Spleen (tissue), 7 donors: Measurements from ENCODE around the gene DVL2.

ENCODE experiments used
- POLR2A ChIP-seq, 3 donors: fragments of 450-650 bp; IDR thresholded peaks; one replicate each; pipeline ENCODE4 v1.5.1; 2017; ENCODE audit warnings: antibody characterized with exemption in 3 of 3, mild to moderate bottlenecking in 1 of 3
- TF ChIP-seq, protein P1 (sequence below), 11 experiments: fragments of 200-600 bp in 7 of 11; fragments of 450-650 bp in 4 of 11; sonication (generic) in 4 of 11; IDR thresholded peaks in 8 of 11; conservative IDR thresholded peaks in 3 of 11; 1 replicate in 7 of 11; 2 replicates in 4 of 11; pipeline versions ENCODE4 v1.4.0 to v1.8.0; 2016 to 2021; ENCODE audit warnings: antibody characterized with exemption in 11 of 11, inconsistent platforms in 4 of 11, mild to moderate bottlenecking in 1 of 11
- donor health status: DM: no; HTN: no; CAD: no; lungs with moderate emphysema.
- donor health status: DM: no; HTN: no; CAD: no.
- donor health status: DM: no; HTN: no; CAD: no.

DNA sequence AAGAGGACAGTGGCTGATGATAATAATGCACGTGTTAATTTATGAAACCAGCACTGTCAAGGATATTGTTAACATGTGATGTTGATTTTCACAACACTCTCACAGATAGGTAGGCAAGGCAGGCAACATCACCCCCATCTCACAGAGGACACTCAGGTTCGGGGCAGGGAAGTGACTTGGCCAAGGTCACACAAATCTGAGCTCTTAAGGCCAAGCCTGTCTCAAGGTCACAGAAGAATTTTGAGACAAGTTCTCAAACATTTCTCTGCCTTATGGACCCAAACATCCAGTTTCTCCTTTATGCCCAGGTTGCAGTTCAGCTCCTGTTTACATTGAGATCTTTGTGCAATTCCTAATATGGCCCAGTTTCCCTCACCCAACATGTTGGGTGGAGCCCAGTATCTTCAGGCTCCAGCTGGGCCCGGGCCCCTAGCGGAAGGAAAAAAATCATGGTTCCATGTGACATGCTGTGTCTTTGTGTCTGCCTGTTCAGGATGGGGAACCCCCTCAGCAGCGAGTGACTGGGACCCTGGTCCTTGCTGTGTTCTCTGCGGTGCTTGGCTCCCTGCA lies 48.5 kb upstream of the DVL2 start:
- TF ChIP-seq, protein P1, sequence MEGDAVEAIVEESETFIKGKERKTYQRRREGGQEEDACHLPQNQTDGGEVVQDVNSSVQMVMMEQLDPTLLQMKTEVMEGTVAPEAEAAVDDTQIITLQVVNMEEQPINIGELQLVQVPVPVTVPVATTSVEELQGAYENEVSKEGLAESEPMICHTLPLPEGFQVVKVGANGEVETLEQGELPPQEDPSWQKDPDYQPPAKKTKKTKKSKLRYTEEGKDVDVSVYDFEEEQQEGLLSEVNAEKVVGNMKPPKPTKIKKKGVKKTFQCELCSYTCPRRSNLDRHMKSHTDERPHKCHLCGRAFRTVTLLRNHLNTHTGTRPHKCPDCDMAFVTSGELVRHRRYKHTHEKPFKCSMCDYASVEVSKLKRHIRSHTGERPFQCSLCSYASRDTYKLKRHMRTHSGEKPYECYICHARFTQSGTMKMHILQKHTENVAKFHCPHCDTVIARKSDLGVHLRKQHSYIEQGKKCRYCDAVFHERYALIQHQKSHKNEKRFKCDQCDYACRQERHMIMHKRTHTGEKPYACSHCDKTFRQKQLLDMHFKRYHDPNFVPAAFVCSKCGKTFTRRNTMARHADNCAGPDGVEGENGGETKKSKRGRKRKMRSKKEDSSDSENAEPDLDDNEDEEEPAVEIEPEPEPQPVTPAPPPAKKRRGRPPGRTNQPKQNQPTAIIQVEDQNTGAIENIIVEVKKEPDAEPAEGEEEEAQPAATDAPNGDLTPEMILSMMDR (IDR thresholded peaks at IDR 0.05 in 8 of 11, conservative IDR thresholded peaks at IDR 0.05 in 3 of 11): no peak
- TF ChIP-seq POLR2A (IDR thresholded peaks at IDR 0.05): no peak
